IMR-90 (cell line): ENCODE results near the gene ANKS4B. TPM values are rescaled to one million over a fixed set of nuclear protein-coding genes. Genes with fewer than 3 reads are reported as not detected.

Source experiments
- ATAC-seq: fragments of 200-7000 bp; cut with Tn5 transposase; 2 replicates; pipeline ENCODE4 v1.9.1; 2020; ENCODE audit warnings: low read depth, mild to moderate bottlenecking, moderate library complexity
- BruUV-seq: library from RNA; stranded (reverse); fragments of 400-500 nt; replicated peaks from 2 replicates; lab custom pipeline; 2021; lab: Mats Ljungman, UMichigan
- CTCF ChIA-PET: fragments of 300-600 bp; formaldehyde crosslinking; extraction: SDS; loops from one replicate; lab custom pipeline; 2021; ENCODE audit warnings: antibody characterized with exemption; lab: Yijun Ruan, JAX
- POLR2A ChIA-PET: fragments of 300-600 bp; sonication (Branson Sonifier 250); formaldehyde crosslinking; loops from one replicate; lab custom pipeline; 2022; ENCODE audit warnings: antibody characterized with exemption; ENCODE audit not compliant: unreplicated experiment; lab: Charles Lee
- DNase-seq: peaks from one replicate; pipeline ENCODE4 v3.0.0; 2013
- H2AFZ ChIP-seq: replicated peaks from 2 replicates; pipeline ENCODE3; 2013; ENCODE audit warnings: low read length, mild to moderate bottlenecking; ENCODE audit not compliant: poor library complexity
- H2AK5ac ChIP-seq: 2 replicates; pipeline ENCODE4 v1.6.1; 2013; ENCODE audit warnings: low read depth, low read length, inconsistent platforms
- H2AK9ac ChIP-seq: replicated peaks from 2 replicates; pipeline ENCODE3; 2013; ENCODE audit warnings: mild to moderate bottlenecking, low read depth, low read length, moderate library complexity; ENCODE audit not compliant: poor library complexity
- H2BK120ac ChIP-seq: 2 replicates; pipeline ENCODE4 v1.6.1; 2013; ENCODE audit warnings: low read depth, low read length, inconsistent platforms
- H2BK15ac ChIP-seq: 3 replicates; pipeline ENCODE4 v1.6.1; 2013; ENCODE audit warnings: low read depth, low read length, inconsistent platforms
- H2BK20ac ChIP-seq: 2 replicates; pipeline ENCODE4 v1.6.1; 2013; ENCODE audit warnings: low read depth, mild to moderate bottlenecking, inconsistent platforms, low read length, moderate library complexity
- H2BK5ac ChIP-seq: 2 replicates; pipeline ENCODE4 v1.6.1; 2013; ENCODE audit warnings: mild to moderate bottlenecking, low read depth, low read length, inconsistent platforms; ENCODE audit not compliant: poor library complexity, severe bottlenecking
- H3K14ac ChIP-seq: replicated peaks from 2 replicates; pipeline ENCODE4 v1.6.1; 2013; ENCODE audit warnings: low read depth, low read length, inconsistent platforms
- H3K18ac ChIP-seq: 2 replicates; pipeline ENCODE4 v1.6.1; 2013; ENCODE audit warnings: low read depth, low read length, control low read depth
- H3K23ac ChIP-seq: 2 replicates; pipeline ENCODE4 v1.6.1; 2013; ENCODE audit warnings: low read depth, low read length, inconsistent platforms
- H3K27ac ChIP-seq: 2 replicates; pipeline ENCODE4 v1.5.1; 2013; ENCODE audit warnings: mild to moderate bottlenecking, control low read depth, low read length; ENCODE audit not compliant: insufficient read depth
- H3K27me3 ChIP-seq: 2 replicates; pipeline ENCODE4 v1.6.1; 2013; ENCODE audit warnings: low read length; ENCODE audit not compliant: control insufficient read depth, insufficient read depth
- H3K36me3 ChIP-seq: 2 replicates; pipeline ENCODE4 v1.6.1; 2013; ENCODE audit warnings: low read length, mixed read lengths; ENCODE audit not compliant: control insufficient read depth, insufficient read depth
- H3K4ac ChIP-seq: 2 replicates; pipeline ENCODE4 v1.6.1; 2013; ENCODE audit warnings: low read depth, low read length, inconsistent platforms
- H3K4me1 ChIP-seq: 2 replicates; pipeline ENCODE4 v1.6.1; 2013; ENCODE audit warnings: low read length, mixed read lengths; ENCODE audit not compliant: control insufficient read depth, insufficient read depth
- H3K4me2 ChIP-seq: 2 replicates; pipeline ENCODE4 v1.6.1; 2013; ENCODE audit warnings: low read depth, mild to moderate bottlenecking, control low read depth, low read length, moderate library complexity
- H3K4me3 ChIP-seq: 2 replicates; pipeline ENCODE4 v1.5.1; 2013; ENCODE audit warnings: low read depth, mild to moderate bottlenecking, control low read depth, low read length, moderate library complexity; ENCODE audit not compliant: insufficient read depth
- H3K56ac ChIP-seq: 2 replicates; pipeline ENCODE4 v1.6.1; 2013; ENCODE audit warnings: low read length, inconsistent platforms; ENCODE audit not compliant: insufficient read depth; ENCODE audit errors: extremely low read depth
- H3K79me1 ChIP-seq, 2 experiments: 2 replicates each; pipeline ENCODE4 v1.6.1; 2013; ENCODE audit warnings: low read length in 2 of 2, inconsistent platforms in 1 of 2, low read depth in 1 of 2
- H3K9ac ChIP-seq: 2 replicates; pipeline ENCODE4 v1.6.1; 2013; ENCODE audit warnings: low read depth, low read length, control low read depth
- H3K9me1 ChIP-seq: 2 replicates; pipeline ENCODE4 v1.6.1; 2013; ENCODE audit warnings: low read length, inconsistent platforms; ENCODE audit not compliant: insufficient read depth
- H3K9me3 ChIP-seq: 2 replicates; pipeline ENCODE4 v1.6.1; 2013; ENCODE audit warnings: low read length; ENCODE audit not compliant: control insufficient read depth, insufficient read depth
- H4K20me1 ChIP-seq: 2 replicates; pipeline ENCODE4 v1.6.1; 2013; ENCODE audit warnings: low read length, inconsistent platforms; ENCODE audit not compliant: insufficient read depth
- H4K5ac ChIP-seq: 2 replicates; pipeline ENCODE4 v1.6.1; 2013; ENCODE audit warnings: mild to moderate bottlenecking, low read depth, low read length, control low read depth
- H4K8ac ChIP-seq, 2 experiments: 2 replicates each; pipeline ENCODE4 v1.6.1; 2013; ENCODE audit warnings: low read depth in 2 of 2, low read length in 2 of 2, control low read depth in 1 of 2, inconsistent platforms in 1 of 2
- H4K91ac ChIP-seq: 2 replicates; pipeline ENCODE4 v1.6.1; 2013; ENCODE audit warnings: low read depth, low read length, inconsistent platforms; ENCODE audit not compliant: insufficient read depth
- CEBPB ChIP-seq: IDR thresholded peaks from 2 replicates; pipeline ENCODE4 v1.6.1; 2012; ENCODE audit warnings: low read depth, low read length, improper control_type of control experiment
- ELK1 ChIP-seq: fragments of 150-350 bp; IDR thresholded peaks from 2 replicates; pipeline ENCODE4 v1.6.1; 2016; ENCODE audit warnings: low read depth, mild to moderate bottlenecking, low read length, moderate library complexity, borderline replicate concordance
- FOS ChIP-seq: fragments of 150-350 bp; IDR thresholded peaks from 2 replicates; pipeline ENCODE4 v1.6.1; 2016; ENCODE audit warnings: low read depth, low read length
- MAFK ChIP-seq: IDR thresholded peaks from 2 replicates; pipeline ENCODE4 v1.6.1; 2012; ENCODE audit warnings: low read depth, low read length, improper control_type of control experiment
- MAZ ChIP-seq: IDR thresholded peaks from 2 replicates; pipeline ENCODE4 v1.6.1; 2012; ENCODE audit warnings: low read depth, mild to moderate bottlenecking, low read length, improper control_type of control experiment, moderate library complexity, borderline replicate concordance
- MXI1 ChIP-seq: IDR thresholded peaks from 2 replicates; pipeline ENCODE4 v1.6.1; 2012; ENCODE audit warnings: low read depth, mild to moderate bottlenecking, low read length, moderate library complexity, borderline replicate concordance
- NFE2L2 ChIP-seq: fragments of 150-350 bp; IDR thresholded peaks from 2 replicates; pipeline ENCODE4 v1.6.1; 2016; ENCODE audit warnings: low read depth, mild to moderate bottlenecking, low read length
- POLR2A ChIP-seq: IDR thresholded peaks from 2 replicates; pipeline ENCODE4 v1.6.1; 2012; ENCODE audit warnings: mild to moderate bottlenecking, low read depth, low read length
- RAD21 ChIP-seq: IDR thresholded peaks from 2 replicates; pipeline ENCODE4 v1.6.1; 2012; ENCODE audit warnings: low read length, improper control_type of control experiment
- RCOR1 ChIP-seq: IDR thresholded peaks from 2 replicates; pipeline ENCODE4 v1.6.1; 2012; ENCODE audit warnings: mild to moderate bottlenecking, low read length, improper control_type of control experiment; ENCODE audit not compliant: insufficient replicate concordance
- RFX5 ChIP-seq: IDR thresholded peaks from 2 replicates; pipeline ENCODE4 v1.8.0; 2012; ENCODE audit warnings: low read depth, mild to moderate bottlenecking, low read length, moderate library complexity
- WGBS, 2 experiments: methylation state at CpG; one replicate each; pipeline versions ENCODE4 v1.1.5 to v1.1.7; 2013; ENCODE audit warnings: missing lambda C conversion rate in 2 of 2; ENCODE audit not compliant: insufficient read length in 1 of 2; ENCODE audit errors: extremely low coverage in 2 of 2; 5-methylcytosine and 5-hydroxymethylcytosine counted together
- dilution Hi-C: fragments of 300-500 bp; cut with HindIII; formaldehyde crosslinking; loops from one replicate; pipeline ENCODE4 v1.14.3; 2018; ENCODE audit warnings: low sequenced_read_pairs; ENCODE audit not compliant: unreplicated experiment
- in situ Hi-C: fragments of 300-500 bp; cut with MboI; formaldehyde crosslinking; loops from 3 replicates; pipeline ENCODE4 v1.14.3; 2019; ENCODE audit warnings: low sequenced_read_pairs, inconsistent platforms, mixed read lengths
- intact Hi-C: fragments of 100-400 bp; cut with micrococcal nuclease; formaldehyde crosslinking; loops from 2 replicates; pipeline ENCODE4 v1.10.0; 2022
- polyA plus RNA-seq, 3 experiments: library from polyadenylated mRNA; depleted of rRNA; stranded (reverse); fragments of >200 nt; gene quantifications; 2 replicates each; pipeline ENCODE4 v1.2.3, GENCODE V29; 2012; ENCODE audit warnings: low replicate concordance in 1 of 3
- total RNA-seq: library from RNA; depleted of rRNA; stranded (reverse); fragments of >200 nt; gene quantifications from 2 replicates; pipeline ENCODE4 v1.2.3, GENCODE V29; 2012

ANKS4B gene
- total and polyA plus RNA-seq, 2 of the 4 experiments (the other 2 are of a cell fraction), result not detected

- Histone ChIP-seq H2BK15ac (no peak overlapping the region), H2BK5ac (no peak overlapping the region), H3K27ac (no peak overlapping the region), H3K4me2 (no peak overlapping the region), H3K36me3 (no peaks in the 10 kb centered on the region), H4K8ac (no peak overlapping the region), H2BK20ac (no peak overlapping the region), H3K23ac (no peak overlapping the region), H3K14ac (no peak overlapping the region), H2AK9ac (no peak overlapping the region), H4K91ac (no peak overlapping the region), H3K79me1 (no peaks in the 10 kb centered on the region), H3K4ac (no peak overlapping the region), H3K56ac (no peak overlapping the region), H3K4me1 (no peaks in the 10 kb centered on the region), H4K5ac (no peak overlapping the region), H3K9me1 (no peaks in the 10 kb centered on the region), H2BK120ac (no peak overlapping the region), H2AFZ (no peak overlapping the region), H2AK5ac (no peak overlapping the region), H3K9me3 (0 out of 2 replicates have a peak, but pooled peaks cover 4% of the 10 kb centered on the region), H3K4me3 (no peak overlapping the region), H3K27me3 (peaks cover 19% of the 10 kb centered on the region), H3K9ac (no peak overlapping the region), H4K20me1 (no peaks in the 10 kb centered on the region), H3K18ac (no peak overlapping the region)
- CTCF ChIA-PET, result interaction anchor here (0.9 kb wide), 1 partner anchor 106 kb away, joined by 3 read pairs; no protein-coding TSS in a partner anchor
- DNase-seq (no peak), ATAC-seq (no peak)
- in situ Hi-C loops, result no loop called here
- dilution Hi-C loops, result no loop called here
- POLR2A ChIA-PET, result no interaction called here
- TF ChIP-seq ELK1 (no peak), CEBPB (no peak), MXI1 (no peak), FOS (no peak), RAD21 (no peak), MAFK (no peak), RCOR1 (no peak), RFX5 (no peak), MAZ (no peak), POLR2A (no peak), NFE2L2 (no peak)
- BruUV-seq, result no TSS peak
- intact Hi-C loops, result no loop called here
- WGBS, 2 experiments, result 17% methylated on average over 1 of the region's 6 CpGs; no CpG with 5 or more reads in 1 of the 2 experiments
Measured at GRCh38 chr16:21194771-21195301, 38.7 kb upstream of the ANKS4B start.
